Muscle layer of colon (tissue), 2 donors: ENCODE measurements around the gene GAN.

Source experiments
- H3K27ac ChIP-seq: one replicate; pipeline ENCODE4 v1.7.0; 2013; ENCODE audit warnings: low read depth, mild to moderate bottlenecking, low read length, moderate library complexity
- H3K27me3 ChIP-seq, 2 donors: one replicate each; pipeline ENCODE4 v1.7.0; 2013; ENCODE audit warnings: low read length in 2 of 2, mild to moderate bottlenecking in 2 of 2; ENCODE audit not compliant: insufficient read depth in 2 of 2, control insufficient read depth in 1 of 2
- H3K36me3 ChIP-seq: one replicate; pipeline ENCODE4 v1.7.0; 2013; ENCODE audit warnings: mild to moderate bottlenecking, low read length; ENCODE audit not compliant: insufficient read depth
- H3K4me1 ChIP-seq: one replicate; pipeline ENCODE4 v1.7.0; 2013; ENCODE audit warnings: mild to moderate bottlenecking, low read length; ENCODE audit not compliant: insufficient read depth
- H3K4me3 ChIP-seq, 2 donors: one replicate each; pipeline ENCODE4 v1.7.0; 2013; ENCODE audit warnings: low read length in 2 of 2, low read depth in 1 of 2, mild to moderate bottlenecking in 1 of 2, moderate library complexity in 1 of 2
- H3K9ac ChIP-seq: one replicate; pipeline ENCODE4 v1.7.0; 2013; ENCODE audit warnings: low read length
- H3K9me3 ChIP-seq: one replicate; pipeline ENCODE4 v1.7.0; 2013; ENCODE audit warnings: mild to moderate bottlenecking, low read length
- donor health status: abdominal sarcoma.
- donor health status: Adenocarcinoma of cecum.

GAN gene

DNA sequence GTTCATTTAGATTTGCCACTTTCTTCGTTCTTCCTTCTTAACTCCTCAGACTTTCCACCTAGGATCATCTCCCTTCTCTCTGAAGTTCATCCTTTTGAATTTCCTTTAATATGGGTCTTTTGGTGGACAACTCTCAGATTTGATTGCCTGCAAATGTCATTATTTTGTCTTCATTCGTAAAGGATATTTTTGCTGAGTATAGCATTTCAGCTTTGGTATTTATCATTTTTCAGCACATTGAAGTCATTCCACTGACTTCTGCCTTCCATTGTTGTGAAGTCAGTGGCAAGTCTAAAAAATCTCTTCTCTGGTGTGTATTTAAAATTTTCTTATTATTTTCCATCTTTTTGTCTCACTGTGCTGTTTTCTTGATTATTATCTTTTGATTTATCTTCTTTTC, 45.4 kb downstream of the GAN start:
- Histone ChIP-seq H3K27ac (no peak overlapping the region), H3K9me3 (no peaks in the 10 kb centered on the region), H3K4me1 (no peaks in the 10 kb centered on the region), H3K9ac (no peak overlapping the region), H3K36me3 (peaks cover 9% of the 10 kb centered on the region), H3K27me3 (no peaks in the 10 kb centered on the region), H3K4me3 (no peak overlapping the region)

DNA sequence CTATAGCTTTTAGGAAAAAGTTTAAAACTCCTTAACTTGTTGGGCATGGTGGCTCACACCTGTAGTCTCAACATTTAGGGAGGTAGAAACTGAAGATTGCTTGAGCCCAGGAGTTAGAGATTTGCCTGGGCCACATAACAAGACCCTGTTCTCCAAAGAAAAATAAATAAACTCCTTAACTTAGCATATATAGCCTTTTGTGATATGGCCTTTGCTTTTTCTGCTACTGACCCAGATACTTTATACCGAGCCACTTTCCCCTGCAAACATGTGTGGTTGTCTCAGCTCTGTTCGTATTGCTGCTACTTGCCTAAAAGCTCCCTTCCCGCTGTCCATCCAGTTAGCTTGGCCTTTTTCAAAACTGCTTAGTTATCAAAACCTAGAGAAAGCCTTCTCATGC, 51.0 kb downstream of the GAN start:
- Histone ChIP-seq H3K9me3 (no peaks in the 10 kb centered on the region), H3K36me3 (peaks cover 12% of the 10 kb centered on the region), H3K4me3 (no peak overlapping the region), H3K27ac (no peak overlapping the region), H3K4me1 (no peaks in the 10 kb centered on the region), H3K27me3 (no peaks in the 10 kb centered on the region), H3K9ac (no peak overlapping the region)

DNA sequence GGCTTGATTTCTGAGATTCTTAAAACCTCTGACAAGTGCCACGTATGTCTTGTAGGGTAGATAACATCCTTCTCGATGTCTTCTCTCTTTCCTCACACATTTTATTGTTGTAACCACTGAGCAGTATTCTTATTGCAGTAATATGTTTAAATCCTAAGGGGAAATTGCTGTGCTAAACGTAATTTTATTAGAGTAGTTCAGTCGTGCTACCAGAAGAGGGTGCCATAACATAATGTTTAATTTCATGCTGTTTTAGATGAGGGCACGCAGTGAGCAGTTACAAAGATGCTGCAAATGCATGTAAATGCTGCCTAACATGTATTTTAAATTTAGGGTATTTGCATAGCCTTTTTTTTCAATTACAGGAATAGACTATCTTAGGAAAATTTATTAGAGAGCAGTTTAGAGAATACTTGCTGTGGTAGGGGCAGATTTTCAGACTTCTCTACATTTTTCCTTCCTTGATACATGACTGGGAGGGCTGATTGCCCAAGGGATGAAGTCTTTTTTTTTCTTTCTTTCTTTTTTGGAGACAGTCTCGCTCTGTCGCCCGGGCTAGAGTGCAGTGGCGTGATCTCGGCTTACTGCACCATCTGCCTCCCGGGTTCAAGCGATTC, 51.7 kb downstream of the GAN start:
- no peaks in the 10 kb centered on the region for H3K9me3 ChIP-seq
- no peaks in the 10 kb centered on the region for H3K27me3 ChIP-seq
- H3K36me3 ChIP-seq: peaks cover 13% of the 10 kb centered on the region
- H3K4me3 ChIP-seq: no peak overlapping the region
- no peak overlapping the region for H3K27ac ChIP-seq
- no peak overlapping the region for H3K9ac ChIP-seq
- no peaks in the 10 kb centered on the region for H3K4me1 ChIP-seq

DNA sequence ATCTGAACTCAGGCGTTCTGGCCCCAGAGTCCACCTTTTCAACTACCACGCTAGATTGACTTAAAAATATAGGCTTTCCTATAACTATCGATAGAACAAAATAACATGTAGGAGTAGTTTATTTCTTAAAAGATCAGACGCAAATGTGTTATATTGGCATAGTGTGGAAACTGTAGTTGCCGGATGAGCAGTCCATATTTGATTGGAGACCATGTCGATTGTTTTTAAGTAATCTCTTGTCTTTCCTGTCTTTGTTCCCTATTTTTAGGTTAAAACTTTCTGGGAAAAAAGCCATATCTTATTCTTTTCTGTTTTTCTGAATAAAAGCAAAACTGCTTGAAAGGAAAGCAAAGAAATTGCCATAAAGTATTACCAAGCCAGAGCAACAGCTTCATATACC, 53.1 kb downstream of the GAN start:
- Histone ChIP-seq H3K36me3 (peaks cover 25% of the 10 kb centered on the region), H3K9ac (no peak overlapping the region), H3K4me1 (no peaks in the 10 kb centered on the region), H3K4me3 (no peak overlapping the region), H3K9me3 (no peaks in the 10 kb centered on the region), H3K27me3 (no peaks in the 10 kb centered on the region), H3K27ac (no peak overlapping the region)

DNA sequence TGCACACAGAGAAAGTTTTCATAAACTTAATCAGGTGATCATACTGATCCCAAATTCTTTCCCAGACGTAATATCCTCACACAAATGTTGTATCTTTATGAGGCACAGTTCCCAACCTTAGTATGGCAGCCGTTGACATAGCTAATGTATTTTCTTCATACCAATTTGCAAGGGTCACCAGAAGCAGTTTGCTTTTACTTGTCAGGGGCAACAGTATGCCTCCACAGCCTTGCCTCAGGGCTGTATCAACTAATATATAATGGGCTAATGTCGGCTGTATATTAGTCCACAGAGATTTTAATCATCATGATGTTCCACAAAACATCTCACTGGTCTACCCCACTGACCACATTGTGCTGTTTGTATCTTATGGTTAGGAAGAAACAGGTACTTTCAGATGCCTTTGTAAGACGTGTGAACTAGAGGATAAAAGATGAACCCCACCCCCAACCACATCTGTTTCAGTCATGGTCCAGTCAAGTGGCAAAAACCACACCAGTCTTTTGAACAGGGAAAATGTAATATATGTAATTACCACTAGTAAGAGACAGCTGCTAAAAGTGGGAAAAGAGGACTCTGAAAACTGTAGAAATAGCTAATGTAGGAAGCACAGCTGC, 55.2 kb downstream of the GAN start:
- peaks cover 22% of the 10 kb centered on the region for H3K36me3 ChIP-seq
- H3K9me3 ChIP-seq: no peaks in the 10 kb centered on the region
- no peak overlapping the region for H3K9ac ChIP-seq
- no peaks in the 10 kb centered on the region for H3K4me1 ChIP-seq
- H3K27ac ChIP-seq: no peak overlapping the region
- H3K27me3 ChIP-seq: no peaks in the 10 kb centered on the region
- no peak overlapping the region for H3K4me3 ChIP-seq

DNA sequence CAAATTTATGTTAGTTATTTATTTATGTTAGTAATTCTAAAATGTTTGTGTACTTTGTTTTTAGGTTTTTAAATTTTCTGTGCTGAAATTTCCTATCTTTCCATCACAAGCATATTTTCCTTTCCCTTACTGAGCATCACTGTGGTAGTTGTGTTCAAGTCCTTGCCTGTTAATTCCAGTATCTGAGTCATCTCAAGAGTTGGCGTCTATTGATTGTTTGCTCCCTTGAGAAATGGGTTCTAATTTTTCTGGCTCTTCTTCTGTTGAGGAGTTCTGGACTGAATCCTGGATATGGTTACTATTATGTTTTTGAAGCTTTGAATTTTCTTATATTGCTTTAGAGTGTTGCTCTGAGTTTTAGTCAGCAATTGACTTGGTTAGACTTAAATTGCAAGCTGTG, 56.3 kb downstream of the GAN start:
- H3K36me3 ChIP-seq: peaks cover 22% of the 10 kb centered on the region
- no peaks in the 10 kb centered on the region for H3K4me1 ChIP-seq
- H3K4me3 ChIP-seq: no peak overlapping the region
- no peaks in the 10 kb centered on the region for H3K9me3 ChIP-seq
- H3K27ac ChIP-seq: no peak overlapping the region
- H3K27me3 ChIP-seq: no peaks in the 10 kb centered on the region
- H3K9ac ChIP-seq: no peak overlapping the region

DNA sequence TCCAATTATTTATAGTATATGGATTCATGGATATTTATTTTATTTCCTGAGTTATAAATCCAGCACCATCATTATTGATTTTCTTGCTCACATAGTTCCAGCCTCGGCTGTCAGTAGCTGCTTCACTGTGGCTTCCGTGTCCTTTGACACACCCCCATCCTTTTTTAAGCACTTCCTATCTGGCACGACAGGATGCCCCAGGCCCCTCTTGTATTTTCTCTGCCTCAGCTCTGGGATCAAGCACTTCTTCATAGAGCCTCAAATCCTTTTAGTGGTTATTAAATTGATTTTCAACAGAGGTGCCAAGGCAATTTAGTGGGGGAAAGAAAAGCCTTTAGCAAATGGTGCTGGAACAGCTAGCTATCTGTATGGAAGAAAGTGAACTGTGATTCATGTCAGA, 59.8 kb downstream of the GAN start:
- H3K36me3 ChIP-seq: peaks cover 38% of the 10 kb centered on the region
- H3K27me3 ChIP-seq: no peaks in the 10 kb centered on the region
- H3K4me1 ChIP-seq: no peaks in the 10 kb centered on the region
- H3K27ac ChIP-seq: no peak overlapping the region
- H3K9ac ChIP-seq: no peak overlapping the region
- H3K4me3 ChIP-seq: no peak overlapping the region
- H3K9me3 ChIP-seq: no peaks in the 10 kb centered on the region

DNA sequence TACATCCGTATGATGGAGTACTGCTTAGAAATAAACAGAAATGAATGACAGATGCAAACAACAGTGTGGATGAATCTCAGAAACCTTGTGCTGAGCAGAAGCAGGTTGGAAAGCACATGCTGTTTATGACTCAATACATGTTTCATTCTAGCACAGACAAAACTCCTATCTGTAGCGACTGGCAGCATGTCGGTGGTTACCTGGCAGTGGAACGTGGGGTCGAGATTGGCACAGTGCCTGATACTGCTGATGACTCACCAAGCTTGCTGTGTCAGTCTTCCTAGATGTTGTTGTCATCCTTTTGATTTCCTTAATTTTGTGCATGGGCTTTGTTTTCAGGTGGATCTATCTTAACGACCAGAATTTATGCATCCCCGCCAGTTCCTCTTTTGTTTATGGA, 62.1 kb downstream of the GAN start:
- no peak overlapping the region for H3K27ac ChIP-seq
- H3K9me3 ChIP-seq: no peaks in the 10 kb centered on the region
- no peaks in the 10 kb centered on the region for H3K27me3 ChIP-seq
- H3K36me3 ChIP-seq: peaks cover 35% of the 10 kb centered on the region
- H3K4me3 ChIP-seq: no peak overlapping the region
- H3K4me1 ChIP-seq: no peaks in the 10 kb centered on the region
- no peak overlapping the region for H3K9ac ChIP-seq

DNA sequence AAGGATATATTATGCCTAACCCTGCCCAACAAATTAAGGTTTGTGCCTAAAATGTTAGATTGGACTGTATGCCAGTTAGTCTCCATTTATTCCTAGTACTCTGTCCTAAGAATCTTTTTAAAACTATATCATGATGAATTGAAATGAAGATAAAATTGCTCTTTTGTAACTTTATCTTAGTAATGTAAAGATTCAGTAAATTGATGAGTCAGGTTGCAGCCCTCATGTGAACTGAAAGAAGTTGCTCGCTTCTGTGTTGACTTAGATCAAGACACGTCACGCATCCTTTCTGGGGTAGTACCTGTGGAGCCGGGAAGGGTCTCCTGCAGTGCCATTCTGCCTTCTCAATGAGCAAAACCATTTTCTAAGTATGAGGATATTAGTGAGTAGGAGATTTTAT, 63.3 kb downstream of the GAN start:
- H3K9ac ChIP-seq: no peak overlapping the region
- H3K4me3 ChIP-seq: no peak overlapping the region
- H3K9me3 ChIP-seq: no peaks in the 10 kb centered on the region
- no peaks in the 10 kb centered on the region for H3K4me1 ChIP-seq
- H3K36me3 ChIP-seq: peaks cover 25% of the 10 kb centered on the region
- no peak overlapping the region for H3K27ac ChIP-seq
- no peaks in the 10 kb centered on the region for H3K27me3 ChIP-seq

DNA sequence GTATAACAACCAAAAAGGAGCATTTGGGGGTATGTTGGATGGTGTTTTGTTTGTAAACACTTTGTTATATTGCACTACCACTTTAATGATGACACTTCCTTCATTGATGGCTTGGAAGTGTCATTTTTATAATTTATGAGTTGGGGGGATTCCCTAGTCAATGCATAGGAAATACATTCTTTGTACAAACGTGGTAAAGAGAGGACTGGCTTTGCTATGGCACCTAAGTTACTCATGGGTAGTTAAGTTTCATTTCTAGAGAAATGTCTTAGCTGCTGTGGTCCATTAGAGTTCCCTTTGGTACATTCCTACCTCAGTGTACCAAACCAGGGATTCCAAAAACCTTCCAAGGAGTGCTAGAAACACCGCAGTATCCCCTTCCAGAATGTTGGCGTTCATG, 66.2 kb downstream of the GAN start:
- peaks cover 15% of the 10 kb centered on the region for H3K4me1 ChIP-seq
- H3K27me3 ChIP-seq: no peaks in the 10 kb centered on the region
- H3K4me3 ChIP-seq: no peak overlapping the region
- no peak overlapping the region for H3K9ac ChIP-seq
- no peaks in the 10 kb centered on the region for H3K9me3 ChIP-seq
- H3K27ac ChIP-seq: no peak overlapping the region
- peaks cover 25% of the 10 kb centered on the region for H3K36me3 ChIP-seq

DNA sequence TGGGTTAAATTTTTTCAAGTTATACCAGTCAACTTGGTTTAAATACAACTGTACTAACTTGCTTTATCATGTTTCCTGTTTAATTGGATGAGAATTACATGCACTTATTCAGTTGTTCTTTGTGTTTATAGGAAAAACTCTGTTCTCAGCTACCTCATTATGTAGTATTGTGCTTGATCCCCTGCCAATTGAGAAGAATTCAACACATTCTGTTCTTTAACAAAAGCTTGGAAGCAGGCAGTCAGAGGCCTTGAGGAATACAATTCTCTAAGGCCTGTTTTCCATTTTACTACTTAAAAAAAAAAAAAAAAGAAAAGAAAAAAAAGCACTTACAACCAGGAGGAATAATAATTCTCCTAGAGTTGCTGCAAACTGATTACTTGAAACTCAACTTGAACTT, 69.2 kb downstream of the GAN start:
- H3K36me3 ChIP-seq: peaks cover 6% of the 10 kb centered on the region
- H3K9ac ChIP-seq: no peak overlapping the region
- H3K4me3 ChIP-seq: no peak overlapping the region
- no peaks in the 10 kb centered on the region for H3K27me3 ChIP-seq
- peaks cover 15% of the 10 kb centered on the region for H3K4me1 ChIP-seq
- H3K27ac ChIP-seq: peak overlapping the region; percentile 78
- no peaks in the 10 kb centered on the region for H3K9me3 ChIP-seq

DNA sequence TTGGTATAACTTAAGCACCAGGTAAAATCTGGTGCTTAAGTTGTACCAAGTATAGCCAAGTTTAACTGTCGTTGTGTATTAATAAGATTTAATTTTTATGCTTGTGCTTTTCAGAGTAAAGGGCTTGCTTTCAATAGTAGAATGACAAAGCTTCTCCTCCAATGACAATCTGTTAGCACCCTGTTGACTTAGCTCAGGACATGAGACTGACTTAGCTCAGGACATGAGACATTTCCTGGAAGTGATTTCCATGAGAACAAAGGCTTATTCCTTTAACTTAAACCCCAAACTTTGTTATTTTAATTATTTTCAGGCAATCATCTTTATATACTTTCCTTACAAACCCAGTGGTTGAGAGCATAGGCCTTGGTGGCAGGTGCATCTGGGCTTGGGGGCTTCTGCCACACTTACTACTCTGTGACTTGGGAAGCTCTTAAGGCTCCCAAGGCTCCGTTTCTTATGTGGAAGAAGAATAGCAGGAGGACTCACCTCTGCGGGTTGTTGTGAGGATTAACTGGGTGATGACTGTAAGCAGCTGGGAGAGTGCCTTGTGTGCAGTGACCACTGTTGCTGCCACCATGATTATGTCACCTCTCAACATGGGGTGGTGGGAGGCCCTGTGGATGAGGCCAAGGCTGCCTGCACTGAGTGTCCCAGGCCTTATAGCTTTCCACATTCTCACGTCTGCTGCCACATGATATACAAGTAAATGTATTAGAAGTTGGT, 70.4 kb downstream of the GAN start:
- Histone ChIP-seq H3K27ac (peak overlapping the region; percentile 78), H3K4me1 (peaks cover 15% of the 10 kb centered on the region), H3K4me3 (no peak overlapping the region), H3K9me3 (no peaks in the 10 kb centered on the region), H3K27me3 (no peaks in the 10 kb centered on the region), H3K36me3 (no peaks in the 10 kb centered on the region), H3K9ac (no peak overlapping the region)
